Pulmonary artery endothelial cell (primary cell): ENCODE results near the gene LRRC26. TPM values are rescaled to one million over a fixed set of nuclear protein-coding genes. Genes with fewer than 3 reads are reported as not detected.

Experiments
- DNase-seq: peaks from one replicate; pipeline ENCODE4 v3.0.0-alpha.2; 2011; ENCODE audit warnings: low read depth, low spot score
- total RNA-seq: library from RNA; depleted of rRNA; stranded (reverse); fragments of >200 nt; gene quantifications from 2 replicates; pipeline ENCODE4 v1.2.3, GENCODE V29; 2014

LRRC26 gene
- total RNA-seq, 1 donor from 2014 or later: not detected

DNA sequence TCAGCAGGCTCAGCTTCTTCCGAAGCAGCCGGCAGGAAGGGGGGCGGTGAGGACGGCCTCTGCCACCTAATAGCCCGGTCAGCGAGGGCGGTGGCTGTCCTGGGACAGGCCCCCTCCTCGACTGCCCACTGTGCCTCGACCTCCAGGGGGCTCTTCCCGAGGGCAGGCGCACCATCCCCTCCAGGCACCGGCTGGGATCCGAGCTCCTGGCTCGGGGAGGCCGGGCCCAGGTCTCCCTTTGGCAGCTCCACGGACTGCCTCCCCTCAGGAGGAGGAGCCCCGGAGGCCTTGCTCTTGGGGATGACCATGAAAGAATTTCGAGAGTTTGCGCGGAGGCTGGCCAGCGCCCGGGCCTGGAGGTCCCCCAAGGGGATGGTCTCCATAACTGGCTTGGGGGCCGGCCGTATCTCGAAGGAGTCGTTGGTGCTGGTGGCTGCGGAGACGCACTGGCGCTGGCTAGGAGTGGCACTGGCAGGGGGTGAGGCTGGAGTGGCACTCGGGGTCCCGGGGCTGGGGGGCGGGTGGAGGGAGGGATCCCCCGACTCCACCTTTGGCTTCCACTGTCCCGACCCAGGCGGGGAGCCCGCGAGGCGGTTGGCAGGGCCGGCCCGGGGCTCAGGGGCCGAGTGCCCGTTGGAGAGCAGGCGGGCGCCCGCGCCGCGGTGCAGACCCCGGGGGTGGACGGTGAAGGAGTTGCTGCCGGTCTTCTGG, 29.7 kb upstream of the LRRC26 start:
- DNase-seq: no peak

DNA sequence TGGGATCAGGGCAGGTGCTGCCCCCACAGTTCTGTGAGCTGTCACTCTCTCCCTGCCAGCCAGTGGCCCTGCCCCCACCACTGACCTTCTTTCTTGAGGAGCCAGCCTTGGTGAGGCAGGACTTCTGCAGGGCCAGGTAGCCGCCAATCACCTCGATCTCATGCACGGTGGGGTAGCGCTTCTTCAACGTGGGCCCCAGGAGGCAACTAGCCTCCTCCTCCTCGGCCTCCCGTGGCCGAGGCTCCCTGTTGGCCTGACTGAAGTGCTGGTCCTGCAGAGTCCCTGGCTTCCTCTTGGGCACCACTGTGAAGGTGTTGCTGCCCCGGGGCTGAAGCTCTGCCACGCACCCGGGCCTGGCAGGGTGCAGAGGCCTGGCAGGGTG, 29.0 kb upstream of the LRRC26 start:
- DNase-seq: no peak

DNA sequence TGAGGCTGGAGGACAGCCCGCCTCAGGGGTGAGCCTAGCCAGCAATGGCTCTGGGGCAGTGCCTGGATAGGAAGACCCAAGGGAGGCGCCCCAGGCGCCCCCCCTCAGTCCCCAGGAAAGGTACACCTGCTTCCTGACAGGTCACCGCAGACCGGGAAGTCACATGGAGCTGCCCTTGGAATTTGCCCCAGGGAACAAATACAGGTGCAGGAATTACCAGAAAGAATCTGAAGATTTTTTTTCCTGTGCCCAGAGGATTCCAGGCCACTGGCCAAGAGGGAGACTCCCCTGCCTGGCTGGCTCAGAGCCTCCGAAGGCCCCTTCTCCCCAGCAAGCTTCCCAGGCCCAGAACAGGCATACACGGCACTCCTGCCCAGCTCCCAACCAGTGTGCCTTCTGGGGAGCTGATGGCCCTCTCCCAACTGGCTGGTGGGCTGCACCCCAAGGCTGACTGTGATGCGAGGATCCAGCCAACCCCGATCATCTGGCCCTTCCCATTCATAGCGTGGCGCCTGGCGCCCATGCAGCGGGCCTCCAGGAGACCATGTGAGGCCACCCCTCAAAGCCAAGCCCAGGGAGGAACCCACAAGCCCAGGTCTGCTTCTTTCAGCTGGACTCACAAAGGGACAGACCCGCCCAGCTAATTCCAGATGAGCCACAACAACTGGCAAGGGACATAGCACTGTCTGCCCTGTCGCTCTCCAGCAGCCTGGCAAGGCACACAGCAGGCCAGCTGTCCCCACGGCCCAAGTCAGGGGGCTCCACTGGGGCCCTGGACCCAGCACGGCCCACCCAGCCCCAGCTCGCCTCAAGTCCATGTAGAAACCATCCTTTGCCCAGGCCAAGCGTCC, 28.4 kb upstream of the LRRC26 start:
- DNase-seq: no peak

DNA sequence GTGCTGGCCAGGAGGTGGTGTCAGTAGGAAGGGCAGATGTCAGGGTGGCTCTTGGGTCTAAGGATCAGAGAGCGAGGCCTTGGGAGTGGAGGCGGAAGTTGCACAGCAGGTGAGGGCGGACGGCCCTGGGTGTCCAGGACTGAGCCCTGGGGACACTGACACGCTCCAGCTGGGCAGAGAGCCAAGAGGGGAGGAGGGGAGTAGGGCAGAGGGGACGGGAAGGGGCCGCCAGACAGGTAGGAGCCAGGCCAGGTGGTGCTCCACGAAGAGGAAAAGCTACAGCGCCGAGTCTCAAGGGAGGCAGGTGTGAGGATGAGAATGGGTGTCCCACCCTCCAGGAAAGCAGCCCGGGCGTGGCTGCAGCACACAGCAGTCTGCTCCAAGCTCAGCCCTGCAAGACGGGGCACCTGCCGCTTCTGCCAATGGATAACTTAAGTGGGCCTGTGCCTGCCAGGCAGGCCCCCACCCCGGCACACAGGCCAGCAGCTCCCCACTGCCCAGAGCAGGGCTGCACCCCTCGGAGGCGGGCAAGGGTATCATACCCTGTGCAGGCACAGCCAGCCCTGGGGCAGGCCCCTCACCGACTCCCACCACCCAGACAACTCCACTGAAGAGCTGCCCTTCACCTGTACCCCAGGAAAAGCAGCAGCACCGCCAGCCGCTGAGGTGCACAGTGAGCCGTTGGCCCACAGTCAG, 25.8 kb upstream of the LRRC26 start:
- DNase-seq: no peak

DNA sequence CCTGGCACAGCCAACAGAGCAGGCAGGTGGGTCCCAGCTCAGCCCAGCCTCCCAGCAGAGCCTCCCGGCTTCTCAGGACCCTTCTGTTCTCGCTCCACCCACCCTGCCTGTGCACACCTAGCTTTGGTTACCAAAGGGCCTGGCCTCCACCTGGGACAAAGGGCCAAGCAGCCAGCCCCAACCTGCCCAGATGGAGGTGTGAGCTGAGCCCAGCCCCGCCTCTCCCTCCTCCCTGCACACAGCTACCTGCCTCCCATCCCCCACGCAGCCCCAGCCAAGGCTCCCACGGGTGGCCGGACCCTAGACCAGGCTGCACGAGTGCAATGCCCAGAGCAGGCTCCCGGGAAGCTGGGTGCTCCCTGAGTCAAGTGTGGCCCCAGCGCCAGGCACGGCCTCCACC, 25.1 kb upstream of the LRRC26 start:
- DNase-seq: no peak

DNA sequence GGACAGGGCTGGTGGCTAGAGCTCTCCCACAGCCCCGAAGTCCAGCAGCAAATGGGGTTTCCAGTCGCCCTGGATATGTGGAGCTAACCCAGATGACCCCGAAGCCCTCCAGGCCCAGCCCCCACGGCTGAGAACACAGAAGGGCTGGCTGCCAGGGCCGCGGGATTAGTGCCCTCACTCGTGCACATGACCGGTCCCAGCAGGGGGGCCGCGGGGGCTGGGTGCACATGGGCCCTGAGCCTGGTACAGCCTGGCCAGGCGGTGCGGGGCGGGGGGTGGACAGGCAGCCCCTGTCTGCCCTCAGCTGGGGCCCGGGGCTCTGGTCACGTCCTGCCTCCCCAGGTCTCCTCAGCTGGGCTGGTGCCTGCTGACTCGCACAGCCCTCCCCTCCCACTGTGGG, 24.5 kb upstream of the LRRC26 start:
- DNase-seq: no peak

DNA sequence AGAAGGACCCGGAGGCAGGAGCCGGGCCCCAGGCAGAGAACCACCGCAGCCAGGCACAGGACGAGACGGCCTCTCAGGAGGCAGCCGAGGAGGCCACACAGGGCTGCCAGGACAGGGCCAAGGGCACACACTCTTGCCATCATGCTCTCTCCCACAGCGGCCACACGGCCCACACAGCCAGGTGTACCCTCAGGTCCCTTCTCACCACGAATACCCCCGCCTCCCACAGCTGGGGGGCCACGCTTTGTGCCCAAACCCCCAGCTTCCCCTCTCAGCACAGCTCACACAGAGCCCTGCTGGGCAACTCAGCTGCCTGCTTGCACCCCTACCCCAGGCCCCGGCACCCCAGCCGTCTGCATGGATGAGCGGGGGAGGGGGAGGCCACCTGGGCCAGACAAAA, 23.9 kb upstream of the LRRC26 start:
- no peak for DNase-seq

DNA sequence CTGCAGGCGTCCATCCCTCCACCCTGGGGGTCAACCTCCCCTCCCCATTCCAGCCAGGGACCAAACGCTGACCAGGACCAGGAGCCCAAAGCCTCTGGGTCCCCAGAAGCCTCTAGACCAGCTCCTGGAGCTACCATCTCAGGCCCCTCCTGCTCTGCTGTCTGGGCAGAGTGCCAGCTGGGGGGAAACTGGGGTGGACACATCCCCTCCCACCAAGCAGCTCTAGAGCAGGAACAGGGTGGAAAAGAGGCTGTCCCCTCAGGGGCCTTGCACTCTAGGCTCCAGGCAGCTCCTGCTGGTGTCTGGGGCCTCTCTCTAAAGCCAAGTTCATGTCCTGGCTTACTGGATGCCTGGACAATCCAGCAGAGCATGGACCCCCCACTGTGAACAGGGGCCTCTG, 23.0 kb upstream of the LRRC26 start:
- no peak for DNase-seq

DNA sequence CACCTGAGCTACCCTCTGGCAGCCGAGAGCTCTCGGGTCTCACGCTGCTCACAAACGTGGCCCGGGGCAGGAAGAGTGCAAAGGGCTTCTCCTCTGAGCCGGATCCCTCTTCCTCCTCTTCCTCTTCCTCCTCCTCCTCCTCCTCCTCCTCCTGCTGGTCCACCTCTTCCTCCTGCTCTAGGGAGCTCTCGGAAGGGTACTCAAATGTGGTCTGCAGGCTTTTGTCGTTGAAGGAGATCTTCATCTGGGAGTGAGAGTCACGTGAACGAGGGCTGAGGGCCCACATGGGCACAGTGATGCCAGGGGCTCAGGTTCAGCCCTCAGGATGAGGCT, 22.6 kb upstream of the LRRC26 start:
- no peak for DNase-seq

DNA sequence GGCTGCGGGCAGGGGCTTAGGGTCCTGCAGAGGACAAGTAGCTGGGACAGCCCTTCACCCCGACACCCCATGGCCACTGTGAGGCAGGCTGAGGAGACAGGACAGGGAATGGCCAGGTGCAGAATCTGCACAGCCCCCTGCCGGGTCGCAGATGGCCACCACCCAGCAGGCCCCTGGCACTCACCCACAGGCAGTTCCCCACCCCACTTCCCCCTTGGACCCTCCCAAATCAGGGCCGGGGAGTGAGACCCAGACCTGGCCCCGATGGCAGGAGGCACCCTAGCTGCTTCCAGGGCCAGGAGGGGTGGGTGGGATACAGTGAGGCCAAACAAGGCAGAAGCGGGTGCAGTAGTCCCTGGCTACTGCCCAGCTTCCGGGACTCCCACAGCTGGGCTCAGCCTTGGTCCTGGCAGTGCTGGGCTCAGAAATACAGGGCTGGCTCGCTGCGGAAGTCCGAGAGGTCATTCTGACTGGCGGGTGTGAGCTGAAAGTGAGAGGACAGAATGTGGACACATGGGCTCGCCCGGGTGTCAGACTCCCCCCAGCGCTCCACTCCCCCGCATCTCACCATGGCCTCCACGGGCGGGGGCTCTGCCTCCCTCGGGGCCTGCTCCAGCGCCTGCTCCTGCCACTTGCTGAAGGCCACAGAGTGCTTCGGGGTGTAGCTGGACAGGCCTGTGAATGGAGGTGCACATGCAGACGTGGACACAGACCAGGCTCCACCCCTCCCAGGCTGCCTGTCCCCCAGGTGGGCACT, 22.0 kb upstream of the LRRC26 start:
- no peak for DNase-seq

DNA sequence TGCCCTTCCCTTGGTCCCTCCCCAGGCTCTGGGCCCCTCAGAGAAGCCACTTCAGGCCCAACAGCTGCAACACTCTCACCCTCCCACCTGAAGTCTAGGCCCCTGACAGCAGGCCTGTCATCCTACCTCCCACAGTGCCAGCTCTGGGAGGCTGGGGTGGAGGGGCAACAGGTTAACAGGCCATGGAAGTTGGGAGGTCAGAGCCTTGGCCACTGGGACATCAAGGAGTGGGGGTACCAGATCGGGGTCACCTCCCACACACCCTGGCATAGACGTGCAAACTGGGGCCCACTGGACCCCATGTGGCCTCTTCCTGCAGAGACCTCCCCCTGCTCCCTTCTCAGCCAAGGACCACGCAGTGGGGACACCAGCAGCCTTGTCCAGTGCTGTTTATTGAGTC, 21.4 kb upstream of the LRRC26 start:
- DNase-seq: no peak

DNA sequence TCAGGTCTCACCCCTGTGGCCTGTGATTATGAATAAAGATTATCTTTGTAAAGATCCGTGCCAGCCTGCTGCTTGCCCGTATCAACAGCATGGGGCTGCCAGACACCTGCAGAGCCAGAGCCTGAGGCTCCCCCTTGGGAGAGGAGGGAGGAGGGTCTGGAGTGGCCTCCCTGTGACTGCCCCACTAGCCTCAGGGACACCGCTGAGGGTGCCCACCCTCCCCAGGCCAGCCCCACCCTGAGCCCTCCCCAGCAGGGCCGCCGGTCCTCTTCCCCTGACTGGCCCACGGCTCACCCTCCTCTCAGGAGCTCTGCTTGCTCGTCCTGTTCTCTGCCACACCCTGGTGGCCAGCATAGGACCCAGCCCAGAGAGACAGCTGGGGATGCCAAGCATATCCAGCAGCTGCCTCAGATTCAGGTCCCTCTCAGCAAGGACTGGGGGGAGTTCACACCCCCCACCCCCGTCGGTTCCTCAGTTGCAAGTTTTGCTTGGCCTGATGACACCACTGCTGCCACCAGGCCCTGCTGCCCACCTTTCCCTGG, 20.5 kb upstream of the LRRC26 start:
- no peak for DNase-seq

DNA sequence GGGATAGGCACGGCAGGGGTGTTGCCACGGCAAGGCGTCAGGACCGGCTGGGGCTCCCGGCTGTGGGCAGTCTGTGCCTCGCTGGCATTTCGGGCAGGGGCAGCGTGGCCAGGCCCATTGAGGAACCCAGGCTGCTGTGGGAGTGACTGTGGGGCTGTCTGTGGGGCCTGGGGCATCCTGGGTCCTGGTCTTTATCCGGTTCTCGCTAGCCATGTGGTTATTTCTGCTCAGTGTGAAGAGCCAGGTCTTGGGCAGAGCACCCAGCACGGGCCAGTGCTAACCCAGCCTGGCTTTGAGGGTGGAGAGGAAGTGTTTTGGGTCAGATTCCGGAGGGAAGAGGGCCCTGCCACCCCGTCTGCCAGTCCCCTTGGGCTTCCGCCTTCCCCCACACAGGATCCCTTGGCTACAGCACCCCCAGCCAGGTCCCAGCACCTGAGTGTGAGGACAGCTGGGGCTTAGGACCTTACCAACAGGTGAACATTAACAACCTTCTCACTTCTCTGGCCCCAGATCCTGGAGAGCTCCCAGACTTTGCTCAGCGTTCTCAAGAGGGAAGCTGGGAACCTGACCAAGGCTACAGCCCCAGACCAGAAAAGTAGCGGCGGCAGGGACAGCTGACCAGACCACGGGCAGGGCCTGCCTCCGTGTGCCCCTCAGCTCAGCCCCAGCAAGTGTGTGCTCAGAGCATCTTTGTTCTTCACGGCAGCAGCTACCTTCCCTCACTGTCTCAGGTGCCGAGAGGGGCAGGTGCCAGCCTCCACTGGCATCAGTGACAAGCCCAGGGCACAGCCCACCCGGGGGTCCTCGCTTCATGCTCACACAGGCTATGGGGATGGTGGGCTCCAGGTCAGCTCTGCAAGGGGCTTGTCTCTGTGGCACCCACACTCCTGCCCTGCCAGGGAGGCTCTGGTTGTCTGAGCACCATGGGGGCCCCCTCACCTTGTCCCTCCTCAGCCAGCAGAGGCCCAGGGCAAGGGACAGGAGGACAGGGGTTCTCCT, 19.7 kb upstream of the LRRC26 start:
- DNase-seq: no peak

DNA sequence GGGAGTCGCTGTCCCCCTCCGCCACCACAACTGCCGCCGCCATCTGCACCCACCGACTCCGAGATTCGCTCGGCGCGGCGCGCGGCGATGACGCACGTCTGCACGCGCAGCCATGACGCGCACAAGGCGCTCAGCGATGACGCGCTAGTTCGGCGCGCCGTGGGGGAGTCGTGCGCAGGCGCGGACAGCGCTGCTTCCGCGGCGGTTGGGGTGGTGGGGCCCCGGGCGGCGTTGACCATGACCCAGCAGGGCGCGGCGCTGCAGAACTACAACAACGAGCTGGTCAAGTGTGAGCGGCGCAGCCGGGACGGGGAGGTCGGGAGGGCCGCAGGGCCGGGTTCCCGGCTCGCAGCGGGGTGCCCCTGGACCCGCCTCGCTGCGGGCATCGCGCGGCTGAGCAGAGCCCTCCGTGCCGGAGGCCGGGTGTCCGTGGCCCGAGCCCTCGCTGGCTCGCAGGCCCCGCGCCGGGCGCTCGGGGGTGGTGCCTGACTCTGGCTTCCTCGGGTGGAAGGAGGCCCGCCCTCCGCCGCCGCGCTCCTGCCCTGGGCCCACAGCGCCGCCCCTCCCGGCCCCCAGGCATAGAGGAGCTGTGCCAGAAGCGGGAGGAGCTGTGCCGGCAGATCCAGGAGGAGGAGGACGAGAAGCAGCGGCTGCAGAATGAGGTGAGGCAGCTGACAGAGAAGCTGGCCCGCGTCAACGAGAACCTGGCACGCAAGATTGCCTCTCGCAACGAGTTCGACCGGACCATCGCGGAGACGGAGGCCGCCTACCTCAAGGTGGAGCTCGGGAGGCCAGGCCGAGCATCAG, 18.8 kb upstream of the LRRC26 start, which contains the start of the genes ANAPC2 and SSNA1:
ANAPC2 (minus strand) TSS at position 71 of the 807 bp plus-strand sequence; CDS start at position 43, 28 bp downstream.
SSNA1 (plus strand) TSS at position 187 of the 807 bp plus-strand sequence; CDS start at position 238, 51 bp downstream.
- peak; percentile 64 for DNase-seq

DNA sequence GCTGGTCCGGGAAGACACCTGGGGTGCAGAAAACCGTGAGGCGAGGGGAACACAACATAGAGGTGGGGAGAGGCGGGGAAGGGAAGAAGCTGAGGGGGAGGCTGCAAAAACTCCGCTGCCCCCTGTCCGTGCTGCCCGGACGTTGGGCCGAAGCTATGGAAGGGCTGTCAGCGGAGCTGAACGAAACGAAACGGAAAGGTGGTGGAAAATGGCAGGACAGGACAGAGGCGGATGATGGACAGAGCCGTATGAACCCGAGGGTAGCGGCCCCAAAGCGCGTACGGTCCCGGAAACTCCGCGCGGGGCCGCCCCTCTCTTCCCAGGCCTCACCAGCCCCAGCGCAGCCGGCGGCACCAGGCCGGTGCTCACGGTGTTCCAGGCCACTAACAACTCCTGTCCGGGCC, 18.2 kb upstream of the LRRC26 start:
- no peak for DNase-seq

DNA sequence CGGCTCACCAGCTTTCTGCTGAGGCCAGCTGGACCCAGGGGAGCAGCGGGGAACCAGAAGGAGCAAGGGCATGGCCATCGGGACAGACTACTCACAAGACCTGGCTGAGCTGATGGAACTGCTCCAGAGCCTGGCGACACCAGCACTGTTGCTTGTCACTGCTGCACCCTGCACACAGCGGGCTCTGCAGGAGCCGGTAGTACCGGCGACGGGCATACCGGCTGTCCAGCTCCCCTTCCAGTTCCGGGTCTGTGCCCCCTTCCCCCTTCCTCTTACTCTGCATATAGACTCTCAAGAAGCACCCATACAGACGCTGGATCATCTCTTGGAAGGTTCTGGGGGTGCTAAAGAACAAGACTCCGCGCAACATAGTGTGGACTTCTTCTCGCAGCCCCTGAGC, 17.5 kb upstream of the LRRC26 start:
- DNase-seq: no peak

DNA sequence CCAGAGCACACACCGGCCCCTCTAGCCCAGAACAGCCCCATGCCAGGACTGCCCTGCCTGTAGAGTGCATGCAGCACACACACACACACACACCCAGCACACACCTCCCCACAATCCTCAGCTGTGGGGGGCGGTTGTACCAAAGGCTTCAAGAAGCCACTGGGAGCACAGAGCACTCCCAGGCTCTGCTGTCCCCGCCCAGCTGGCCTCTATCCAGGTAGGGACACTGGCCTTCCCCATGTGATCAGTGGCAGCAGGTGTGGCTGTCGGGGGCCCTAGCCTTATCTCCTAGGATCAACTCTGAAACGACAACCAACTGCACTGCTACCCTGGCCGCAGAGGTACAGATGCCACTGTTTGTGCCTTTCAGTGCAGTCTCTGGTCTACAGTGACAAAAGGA, 16.5 kb upstream of the LRRC26 start:
- no peak for DNase-seq

DNA sequence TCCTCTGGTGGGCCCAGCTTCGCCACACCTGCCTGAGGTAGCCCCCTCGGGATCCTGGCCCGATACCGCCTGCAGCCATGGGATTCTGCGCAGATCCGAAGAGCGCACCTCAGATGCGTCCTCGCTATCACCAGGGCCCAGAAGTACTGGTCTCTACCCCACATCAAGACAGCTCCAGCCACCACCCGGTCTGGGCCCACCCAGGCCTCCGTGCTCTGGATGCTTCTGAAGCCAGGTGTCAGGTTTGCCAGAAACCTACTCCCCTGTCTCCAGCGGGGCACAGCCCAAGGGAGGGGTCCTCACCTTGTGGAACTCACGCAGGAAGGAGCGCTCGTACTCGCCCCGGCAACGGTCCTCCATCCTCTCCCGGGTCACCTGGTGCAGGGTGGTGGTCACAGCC, 16.1 kb upstream of the LRRC26 start:
- no peak for DNase-seq
